Endometrial microvascular endothelial cells (primary cell): ENCODE measurements around the gene PIGQ. TPM values are rescaled to one million over a fixed set of nuclear protein-coding genes. Genes with fewer than 3 reads are reported as not detected.

Source experiments
- in situ Hi-C: cut with HindIII; loops from 2 replicates; pipeline ENCODE4 v1.10.0; 2017; ENCODE audit warnings: low sequenced_read_pairs, low pct_unique_long_range_greater_than_20kb; ENCODE audit errors: inconsistent ontology term
- total RNA-seq: library from RNA; depleted of rRNA; stranded (reverse); fragments of >200 nt; gene quantifications from one replicate; pipeline ENCODE4 v1.2.3, GENCODE V29; 2015; ENCODE audit errors: inconsistent ontology term

Gene PIGQ
- total RNA-seq, 1 donor from 2014 or later: 29.1 TPM

- in situ Hi-C loops: no loop called here
These were observed 4.9 kb upstream of the PIGQ start for GRCh38 chr16:564690-565418.

DNA sequence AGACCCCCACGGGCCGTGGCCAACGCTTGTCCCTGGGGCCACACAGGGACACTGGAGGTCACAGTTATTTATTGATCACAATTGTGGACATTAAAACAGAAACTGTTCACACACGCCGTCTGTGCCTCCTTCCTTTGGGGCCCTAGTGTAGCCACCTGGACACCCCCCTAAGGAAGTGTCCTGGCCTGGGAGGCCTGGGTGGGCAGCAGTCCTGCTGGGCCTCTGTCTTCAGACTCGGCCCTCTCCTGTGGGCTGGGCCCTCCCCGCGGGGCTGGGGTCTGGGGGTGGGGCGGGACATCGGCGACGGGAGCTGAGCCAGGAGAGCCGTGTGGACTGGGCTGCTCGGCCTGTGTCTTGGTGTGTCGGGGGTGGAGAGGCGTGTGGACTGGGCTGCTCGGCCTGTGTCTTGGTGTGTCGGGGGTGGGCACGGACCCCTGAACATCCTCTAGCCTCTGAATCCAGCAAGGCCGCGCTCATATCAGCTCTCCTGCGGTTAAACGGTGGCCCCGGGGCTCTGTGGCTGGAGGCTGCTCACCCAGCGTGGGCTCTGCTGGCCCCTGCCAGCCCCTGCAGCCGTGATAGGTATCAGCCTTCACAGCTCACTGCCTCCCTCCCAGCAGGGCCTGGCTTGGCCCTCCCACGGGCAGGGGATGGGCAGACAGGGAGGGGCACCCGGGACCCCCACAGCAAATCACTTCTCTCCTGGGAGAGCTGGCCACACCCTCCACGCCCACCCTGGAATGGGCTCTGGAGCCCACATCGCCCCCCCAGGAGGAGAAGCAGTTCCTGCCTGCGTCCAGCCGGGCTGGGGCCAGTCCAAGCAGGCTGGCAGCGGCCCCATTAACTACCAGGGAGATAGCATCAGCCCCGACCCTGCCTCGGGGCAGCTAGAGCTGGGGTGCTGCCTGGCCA, 4.1 kb upstream of the PIGQ start:
- in situ Hi-C loops: no loop called here

- in situ Hi-C loops: no loop called here
These were observed 3.0 kb upstream of the PIGQ start, which contains the start of gene NHLRC4 for GRCh38 chr16:566475-567372. NHLRC4 (plus strand) TSS chr16:567005; CDS start chr16:568048, 1,043 bp downstream.

DNA sequence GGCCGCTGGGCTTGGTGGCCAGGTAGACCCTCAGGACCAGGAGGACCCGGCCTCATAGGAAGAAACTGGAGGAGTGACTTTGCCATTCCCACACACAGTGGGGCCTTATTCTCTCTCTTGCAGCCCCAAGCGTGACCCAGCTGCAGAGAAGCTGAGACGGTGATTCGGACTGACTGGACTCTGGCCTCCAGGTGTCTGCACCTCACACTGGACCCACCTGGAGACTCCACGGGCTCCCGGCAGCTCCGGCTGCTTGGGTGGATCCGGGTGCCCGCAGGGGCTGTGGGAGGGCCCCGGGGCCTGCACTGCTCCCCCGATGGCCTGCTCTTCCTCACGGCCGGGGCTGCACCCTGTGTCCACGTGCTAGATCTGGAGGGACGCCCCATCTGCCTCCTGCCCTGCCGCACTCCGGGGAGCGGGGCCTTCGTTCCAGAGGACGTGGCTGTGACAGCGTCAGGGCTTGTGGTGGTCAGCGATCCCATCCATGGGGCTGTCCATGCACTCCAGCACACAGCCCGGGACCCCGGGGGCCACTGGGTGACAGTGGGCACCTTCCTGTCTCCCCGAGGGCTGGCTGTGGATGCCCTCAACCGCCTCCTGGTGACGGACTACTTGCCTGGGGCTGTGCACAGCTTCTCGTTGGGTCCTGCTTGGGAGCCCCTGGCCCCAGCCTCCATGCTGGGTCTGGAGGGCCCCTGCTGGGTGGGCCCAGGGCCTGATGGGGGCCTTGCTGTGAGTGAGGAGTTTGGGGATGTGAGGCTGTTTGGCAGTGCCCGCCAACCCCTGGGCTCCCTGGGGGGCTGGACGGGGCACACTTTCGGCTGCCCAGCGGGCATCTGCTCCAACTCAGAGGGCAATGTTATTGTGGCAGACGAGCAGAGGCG, 2.2 kb upstream of the PIGQ start:
- in situ Hi-C loops: no loop called here

GRCh38 chr16:568401-569258, 1.1 kb upstream of the PIGQ start:
- in situ Hi-C loops: no loop called here

DNA sequence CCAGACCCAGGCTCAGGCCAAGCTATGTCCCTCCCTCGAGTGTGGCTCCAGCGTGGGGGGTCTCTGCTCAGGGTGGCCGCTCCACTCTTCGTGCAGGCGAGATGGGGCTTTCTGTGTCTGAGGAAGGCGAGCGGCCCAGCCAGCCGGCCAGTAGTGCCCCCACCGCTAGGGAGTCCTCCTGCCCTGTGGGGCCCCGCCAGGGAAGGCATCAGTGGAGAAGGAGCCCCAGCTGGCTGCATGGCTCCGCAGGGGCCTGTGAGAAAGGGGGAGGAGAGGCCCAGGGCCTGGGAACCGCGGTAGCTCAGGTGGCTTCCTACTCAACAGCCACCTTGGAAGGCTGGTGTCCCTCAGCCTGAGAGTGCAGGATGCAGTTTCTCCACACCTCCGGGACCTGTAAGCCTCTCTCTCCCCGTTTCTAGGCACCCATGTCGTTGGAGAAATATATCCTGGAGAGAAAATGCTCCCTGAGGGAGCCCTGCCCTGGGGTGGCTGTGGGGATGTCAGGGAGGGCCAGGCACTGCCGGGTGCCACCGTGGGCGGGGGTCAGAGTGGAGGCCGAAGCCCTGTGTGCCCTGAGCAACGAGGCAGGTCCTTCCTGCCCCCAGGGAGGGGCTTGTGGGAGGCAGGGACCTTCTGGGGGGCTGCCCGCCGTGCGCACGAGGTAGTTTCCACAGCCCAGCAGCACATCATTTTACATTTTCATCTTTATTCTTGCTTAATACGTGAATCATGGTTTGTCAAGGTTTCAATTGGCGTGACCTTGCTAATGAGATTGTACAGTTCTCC, 3.3 kb downstream of the PIGQ start:
- in situ Hi-C loops: no loop called here

DNA sequence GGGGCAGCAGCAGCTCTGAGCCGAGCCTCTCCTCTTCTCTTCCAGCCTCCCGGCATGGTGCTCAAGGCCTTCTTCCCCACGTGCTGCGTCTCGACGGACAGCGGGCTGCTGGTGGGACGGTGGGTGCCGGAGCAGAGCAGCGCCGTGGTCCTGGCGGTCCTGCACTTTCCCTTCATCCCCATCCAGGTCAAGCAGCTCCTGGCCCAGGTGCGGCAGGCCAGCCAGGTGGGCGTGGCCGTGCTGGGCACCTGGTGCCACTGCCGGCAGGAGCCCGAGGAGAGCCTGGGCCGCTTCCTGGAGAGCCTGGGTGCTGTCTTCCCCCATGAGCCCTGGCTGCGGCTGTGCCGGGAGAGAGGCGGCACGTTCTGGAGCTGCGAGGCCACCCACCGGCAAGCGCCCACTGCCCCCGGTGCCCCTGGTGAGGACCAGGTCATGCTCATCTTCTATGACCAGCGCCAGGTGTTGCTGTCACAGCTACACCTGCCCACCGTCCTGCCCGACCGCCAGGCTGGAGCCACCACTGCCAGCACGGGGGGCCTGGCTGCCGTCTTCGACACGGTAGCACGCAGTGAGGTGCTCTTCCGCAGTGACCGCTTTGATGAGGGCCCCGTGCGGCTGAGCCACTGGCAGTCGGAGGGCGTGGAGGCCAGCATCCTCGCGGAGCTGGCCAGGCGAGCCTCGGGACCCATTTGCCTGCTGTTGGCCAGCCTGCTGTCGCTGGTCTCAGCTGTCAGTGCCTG, 4.4 kb downstream of the PIGQ start:
- in situ Hi-C loops: no loop called here

DNA sequence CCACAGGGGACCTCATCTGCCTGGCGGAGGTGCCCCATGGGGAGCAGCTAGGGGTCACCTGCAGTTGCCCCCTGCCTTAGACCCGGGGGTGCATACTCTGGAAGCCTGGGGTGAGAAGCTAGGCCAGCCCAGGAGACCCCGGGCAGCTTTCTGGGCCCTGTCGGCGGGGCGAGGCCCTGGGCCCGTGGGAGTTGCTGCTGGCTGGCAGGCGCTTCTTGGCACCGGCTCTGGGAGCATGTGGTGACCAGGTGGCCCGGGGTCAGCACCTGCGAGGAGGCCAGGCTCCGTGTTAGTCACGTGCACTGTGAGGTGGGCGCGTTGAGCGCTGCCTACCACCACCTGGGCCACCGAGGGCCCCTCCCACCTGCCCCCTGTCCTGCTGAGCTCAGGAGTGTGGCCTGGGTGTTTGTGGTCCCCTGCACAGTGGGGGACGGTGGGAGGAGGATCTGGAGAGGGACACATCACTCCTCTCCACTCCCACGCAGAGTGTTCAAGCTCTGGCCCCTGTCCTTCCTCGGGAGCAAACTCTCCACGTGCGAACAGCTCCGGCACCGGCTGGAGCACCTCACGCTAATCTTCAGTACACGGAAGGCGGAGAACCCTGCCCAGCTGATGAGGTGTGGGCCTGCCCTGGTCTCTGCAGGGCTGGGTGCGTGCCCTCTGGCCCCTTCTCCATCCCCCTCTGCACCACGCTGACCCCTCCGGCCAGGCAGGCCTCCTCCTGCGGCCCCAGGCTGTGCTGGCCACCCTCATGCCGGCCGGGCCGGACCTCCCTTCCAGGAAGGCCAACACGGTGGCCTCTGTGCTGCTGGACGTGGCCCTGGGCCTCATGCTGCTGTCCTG, 5.8 kb downstream of the PIGQ start:
- in situ Hi-C loops: no loop called here

DNA sequence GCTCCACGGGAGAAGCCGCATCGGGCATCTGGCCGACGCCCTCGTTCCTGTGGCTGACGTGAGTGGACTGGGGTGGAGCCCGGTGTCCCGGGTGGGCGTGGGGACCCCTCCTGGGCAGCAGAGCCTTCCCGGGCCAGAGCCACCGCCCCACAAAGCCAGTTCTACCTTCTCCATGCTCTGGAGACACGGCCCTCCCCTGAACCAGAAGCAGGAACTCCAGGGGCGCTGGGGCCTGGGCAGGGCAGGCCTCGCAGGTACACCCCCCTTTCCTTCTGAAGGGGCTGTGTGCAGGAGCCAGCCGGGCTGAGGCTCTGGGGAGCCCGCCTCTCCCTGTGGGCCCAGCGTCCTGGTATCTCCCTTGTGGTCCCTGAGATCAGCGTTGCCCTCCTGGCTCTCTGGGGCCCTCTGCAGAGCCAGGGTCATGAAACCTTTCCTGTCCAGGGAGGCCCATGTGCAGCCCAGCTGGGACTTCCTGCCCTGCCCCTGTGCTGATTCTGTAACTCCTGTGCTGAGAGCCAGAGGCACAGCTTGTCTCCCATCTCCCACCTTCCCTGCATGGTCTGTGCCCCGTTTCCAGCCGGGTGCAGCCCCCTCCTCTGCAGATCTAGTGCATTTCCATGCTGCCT, 6.5 kb downstream of the PIGQ start:
- in situ Hi-C loops: no loop called here

GRCh38 chr16:576823-577201, 7.0 kb downstream of the PIGQ start:
- in situ Hi-C loops: no loop called here

DNA sequence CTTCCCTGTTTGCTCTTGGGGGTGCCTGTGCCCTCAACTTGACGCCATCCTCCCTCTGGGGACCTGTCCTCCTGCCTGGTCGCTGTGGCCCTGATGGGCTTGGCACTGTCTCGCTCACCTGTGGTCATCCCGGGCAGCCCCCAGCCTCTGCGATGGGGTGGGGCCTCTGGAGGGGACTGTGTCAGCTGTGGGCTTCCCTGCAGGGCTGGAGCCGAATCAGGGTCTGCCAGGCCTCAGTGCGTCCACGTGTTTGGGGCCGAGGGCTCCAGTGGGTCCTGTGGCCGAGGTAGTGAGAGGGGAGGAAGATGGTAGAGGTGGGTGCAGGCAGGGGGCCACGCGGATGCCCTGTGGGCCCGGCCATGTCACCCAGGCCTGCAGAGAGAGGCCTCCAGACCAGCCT, 8.0 kb downstream of the PIGQ start:
- in situ Hi-C loops: no loop called here

- in situ Hi-C loops: no loop called here
These were observed 8.6 kb downstream of the PIGQ start for GRCh38 chr16:578232-578869.

DNA sequence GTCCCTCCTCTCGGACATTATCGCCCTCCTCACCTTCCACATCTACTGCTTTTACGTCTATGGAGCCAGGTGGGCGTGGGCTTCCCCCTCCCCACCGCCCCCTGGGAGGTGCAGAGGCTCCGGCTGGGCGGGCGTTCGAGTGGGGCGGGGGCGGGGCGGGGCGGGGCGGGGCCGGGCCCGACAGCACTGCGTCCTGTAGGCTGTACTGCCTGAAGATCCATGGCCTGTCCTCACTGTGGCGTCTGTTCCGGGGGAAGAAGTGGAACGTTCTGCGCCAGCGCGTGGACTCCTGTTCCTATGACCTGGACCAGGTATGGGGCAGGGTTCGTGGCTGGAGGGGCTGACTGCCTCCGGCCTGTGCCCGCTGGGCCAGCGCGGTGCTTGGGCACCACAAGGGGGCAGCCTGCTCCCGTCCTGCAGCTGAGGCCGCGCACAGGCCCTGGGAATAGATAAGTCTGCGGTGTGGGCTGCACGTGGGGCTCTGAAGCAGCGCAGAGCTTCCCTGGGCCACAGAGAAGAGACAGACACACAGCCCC, 9.2 kb downstream of the PIGQ start:
- in situ Hi-C loops: no loop called here
